A549 (cell line): Measurements from ENCODE around the gene TMEM203. TPM values are rescaled to one million over a fixed set of nuclear protein-coding genes. Genes with fewer than 3 reads are reported as not detected.

ENCODE experiments used
- ATAC-seq, 2 experiments: fragments of 200-7000 bp in 1 of 2; fragments of >200 bp in 1 of 2; cut with Nextera tagmentation in 1 of 2; cut with Tn5 transposase in 1 of 2; 3 replicates each; pipeline versions ENCODE4 v1.8.0 to v1.9.1; 2018 to 2020; ENCODE audit warnings: mild to moderate bottlenecking in 1 of 2, moderate library complexity in 1 of 2
- CTCF ChIA-PET: fragments of 300-600 bp; sonication (Branson Sonifier 250); formaldehyde crosslinking; extraction: SDS; loops from one replicate; lab custom pipeline; 2021; ENCODE audit warnings: antibody characterized with exemption, inconsistent platforms; lab: Yijun Ruan, JAX
- POLR2A ChIA-PET: fragments of 350-600 bp; formaldehyde crosslinking; extraction: SDS; loops from one replicate; lab custom pipeline; 2021; ENCODE audit warnings: antibody characterized with exemption, inconsistent platforms; lab: Yijun Ruan, JAX
- DNase-seq, 2 experiments: peaks; one replicate each; pipeline versions ENCODE4 v3.0.0 to v3.0.0-alpha.2; 2011 to 2016; ENCODE audit warnings: low read depth in 1 of 2, low spot score in 1 of 2
- FAIRE-seq: peaks from 2 replicates; lab custom pipeline; 2011; peaks lifted over from hg19 to GRCh38; lab: Jason Lieb, UNC
- H3K27ac ChIP-seq, 2 experiments: fragments of >200 bp; sonication (Bioruptor Twin); formaldehyde crosslinking; 3 replicates each; pipeline ENCODE4 v1.5.1; 2016 to 2017
- H3K4me1 ChIP-seq: fragments of >200 bp; sonication (Bioruptor Twin); formaldehyde crosslinking; 3 replicates; pipeline ENCODE4 v1.6.1; 2016
- H3K4me2 ChIP-seq: fragments of >200 bp; sonication (Bioruptor Twin); formaldehyde crosslinking; 3 replicates; pipeline ENCODE4 v1.6.1; 2016
- H3K4me3 ChIP-seq: fragments of >200 bp; sonication (Bioruptor Twin); formaldehyde crosslinking; 3 replicates; pipeline ENCODE4 v1.5.1; 2016
- H3K9me3 ChIP-seq: fragments of >200 bp; sonication (Bioruptor Twin); formaldehyde crosslinking; 3 replicates; pipeline ENCODE4 v1.6.1; 2016
- CBX2 ChIP-seq: fragments of 200-600 bp; sonication (generic); IDR thresholded peaks from 2 replicates; pipeline ENCODE4 v1.6.1; 2016; ENCODE audit warnings: low read depth, mild to moderate bottlenecking, borderline replicate concordance
- CHD4 ChIP-seq: fragments of 200-600 bp; sonication (generic); IDR thresholded peaks from 2 replicates; pipeline ENCODE4 v1.6.1; 2016; ENCODE audit warnings: antibody characterized with exemption, mild to moderate bottlenecking, borderline replicate concordance
- EHMT2 ChIP-seq: fragments of 200-600 bp; sonication (generic); IDR thresholded peaks from 2 replicates; pipeline ENCODE4 v1.6.1; 2016; ENCODE audit warnings: antibody characterized with exemption, low read depth, mild to moderate bottlenecking, moderate library complexity
- GATA3 ChIP-seq: IDR thresholded peaks from 2 replicates; pipeline ENCODE4 v1.6.1; 2012; ENCODE audit warnings: borderline replicate concordance
- HOXB13 ChIP-seq: fragments of 250-450 bp; sonication (Bioruptor Pico); IDR thresholded peaks from 2 replicates; pipeline ENCODE4 v1.5.0; 2020; ENCODE audit warnings: low read depth, mild to moderate bottlenecking, moderate library complexity
- JUN ChIP-seq, 2 experiments: fragments of >200 bp; sonication (Bioruptor Twin); formaldehyde crosslinking; IDR thresholded peaks; 2 replicates in 1 of 2; 3 replicates in 1 of 2; pipeline ENCODE4 v1.6.1; 2016 to 2017
- JUNB ChIP-seq: fragments of >200 bp; sonication (Bioruptor Twin); formaldehyde crosslinking; IDR thresholded peaks from 2 replicates; pipeline ENCODE4 v1.6.1; 2016
- KDM1A ChIP-seq: fragments of 200-600 bp; sonication (generic); IDR thresholded peaks from 2 replicates; pipeline ENCODE4 v1.6.1; 2016; ENCODE audit warnings: low read depth, mild to moderate bottlenecking
- KDM5A ChIP-seq: fragments of 200-600 bp; sonication (generic); IDR thresholded peaks from 2 replicates; pipeline ENCODE4 v1.6.1; 2016; ENCODE audit warnings: antibody characterized with exemption, mild to moderate bottlenecking
- MAFK ChIP-seq: fragments of 450-650 bp; IDR thresholded peaks from 2 replicates; pipeline ENCODE4 v1.6.1; 2014; ENCODE audit not compliant: partially characterized antibody
- MAZ ChIP-seq: fragments of 150-350 bp; IDR thresholded peaks from 2 replicates; pipeline ENCODE4 v1.6.1; 2014; ENCODE audit warnings: antibody characterized with exemption, low read depth, low read length, borderline replicate concordance
- NFE2L2 ChIP-seq: fragments of 150-350 bp; conservative IDR thresholded peaks from 2 replicates; pipeline ENCODE4 v1.6.1; 2014; ENCODE audit warnings: low read length
- PHF8 ChIP-seq: fragments of 200-600 bp; sonication (generic); IDR thresholded peaks from 2 replicates; pipeline ENCODE4 v1.6.1; 2016; ENCODE audit warnings: low read depth, mild to moderate bottlenecking, antibody characterized with exemption, moderate library complexity, borderline replicate concordance
- POLR2A ChIP-seq: IDR thresholded peaks from 2 replicates; pipeline ENCODE4 v1.6.1; 2012; ENCODE audit warnings: mild to moderate bottlenecking, low read length
- POLR2AphosphoS2 ChIP-seq: conservative IDR thresholded peaks from 2 replicates; pipeline ENCODE4 v1.6.1; 2012; ENCODE audit warnings: low read length, improper control_type of control experiment, inconsistent platforms
- RFX5 ChIP-seq: fragments of 450-650 bp; IDR thresholded peaks from 2 replicates; pipeline ENCODE4 v1.7.1; 2014; ENCODE audit warnings: antibody characterized with exemption, mild to moderate bottlenecking, moderate library complexity
- SMC3 ChIP-seq: fragments of >200 bp; sonication (Bioruptor Twin); formaldehyde crosslinking; IDR thresholded peaks from 3 replicates; pipeline ENCODE4 v1.6.1; 2018; ENCODE audit warnings: inconsistent platforms
- TFCP2L1 ChIP-seq: fragments of 250-450 bp; sonication (Bioruptor Pico); IDR thresholded peaks from 2 replicates; pipeline ENCODE4 v1.5.0; 2021; ENCODE audit warnings: mild to moderate bottlenecking
- TP53 ChIP-seq: fragments of 250-450 bp; sonication (Bioruptor Pico); IDR thresholded peaks from 2 replicates; pipeline ENCODE4 v1.5.0; 2021; ENCODE audit warnings: mild to moderate bottlenecking, moderate library complexity
- ZNF302 ChIP-seq: fragments of 250-450 bp; sonication (Bioruptor Pico); IDR thresholded peaks from 2 replicates; pipeline ENCODE4 v1.9.0; 2021; ENCODE audit warnings: inconsistent platforms, mild to moderate bottlenecking, moderate library complexity
- ZSCAN20 ChIP-seq: fragments of 250-450 bp; sonication (Bioruptor Pico); IDR thresholded peaks from 2 replicates; pipeline ENCODE4 v1.8.0; 2022; ENCODE audit warnings: mild to moderate bottlenecking, moderate library complexity
- WGBS: methylation state at CpG from one replicate; pipeline ENCODE4 v1.1.6; 2017; ENCODE audit errors: missing lambda C conversion rate; 5-methylcytosine and 5-hydroxymethylcytosine counted together
- polyA plus RNA-seq, 4 experiments: library from polyadenylated mRNA; depleted of rRNA in 3 of 4; stranded (reverse); fragments of >200 nt; fragmentation: RNase III in 1 of 4; extraction: RNeasy Plus Mini Kit Qiagen cat#74134 plus additional on column Dnase treatment in 1 of 4; gene quantifications; 2 replicates in 3 of 4; 3 replicates in 1 of 4; pipeline ENCODE4 v1.2.3, GENCODE V29; 2011 to 2017
- TF ChIP-seq, protein P1 (sequence below): fragments of 150-350 bp; IDR thresholded peaks from 2 replicates; pipeline ENCODE4 v1.6.1; 2014; ENCODE audit warnings: low read depth, mild to moderate bottlenecking, low read length
- TF ChIP-seq, protein P2 (sequence below): fragments of 250-450 bp; sonication (Bioruptor Pico); IDR thresholded peaks from 2 replicates; pipeline ENCODE4 v1.5.0; 2021; ENCODE audit warnings: mild to moderate bottlenecking, moderate library complexity, borderline replicate concordance
- TF ChIP-seq, protein P3 (sequence below): fragments of 200-600 bp; sonication (generic); IDR thresholded peaks from 2 replicates; pipeline ENCODE4 v1.6.1; 2016; ENCODE audit warnings: antibody characterized with exemption, mild to moderate bottlenecking, moderate library complexity
- TF ChIP-seq, protein P4 (sequence below): IDR thresholded peaks from 2 replicates; pipeline ENCODE4 v1.6.1; 2012
- TF ChIP-seq, protein P5 (sequence below): fragments of 250-450 bp; sonication (Bioruptor Pico); IDR thresholded peaks from 2 replicates; pipeline ENCODE4 v1.5.0; 2020; ENCODE audit warnings: low read depth, mild to moderate bottlenecking, moderate library complexity
- TF ChIP-seq, protein P6 (sequence below): IDR thresholded peaks from 2 replicates; pipeline ENCODE4 v1.6.1; 2012; ENCODE audit warnings: low read depth, borderline replicate concordance
- TF ChIP-seq, protein P7 (sequence below): IDR thresholded peaks from 2 replicates; pipeline ENCODE4 v1.6.1; 2012
- TF ChIP-seq, protein P8 (sequence below): fragments of >200 bp; sonication (Bioruptor Twin); formaldehyde crosslinking; IDR thresholded peaks from 3 replicates; pipeline ENCODE4 v1.6.1; 2016

Gene TMEM203
- polyA plus RNA-seq, 2 of the 4 experiments (the other 2 are of a cell fraction), result 31.0 to 47.3 TPM

DNA sequence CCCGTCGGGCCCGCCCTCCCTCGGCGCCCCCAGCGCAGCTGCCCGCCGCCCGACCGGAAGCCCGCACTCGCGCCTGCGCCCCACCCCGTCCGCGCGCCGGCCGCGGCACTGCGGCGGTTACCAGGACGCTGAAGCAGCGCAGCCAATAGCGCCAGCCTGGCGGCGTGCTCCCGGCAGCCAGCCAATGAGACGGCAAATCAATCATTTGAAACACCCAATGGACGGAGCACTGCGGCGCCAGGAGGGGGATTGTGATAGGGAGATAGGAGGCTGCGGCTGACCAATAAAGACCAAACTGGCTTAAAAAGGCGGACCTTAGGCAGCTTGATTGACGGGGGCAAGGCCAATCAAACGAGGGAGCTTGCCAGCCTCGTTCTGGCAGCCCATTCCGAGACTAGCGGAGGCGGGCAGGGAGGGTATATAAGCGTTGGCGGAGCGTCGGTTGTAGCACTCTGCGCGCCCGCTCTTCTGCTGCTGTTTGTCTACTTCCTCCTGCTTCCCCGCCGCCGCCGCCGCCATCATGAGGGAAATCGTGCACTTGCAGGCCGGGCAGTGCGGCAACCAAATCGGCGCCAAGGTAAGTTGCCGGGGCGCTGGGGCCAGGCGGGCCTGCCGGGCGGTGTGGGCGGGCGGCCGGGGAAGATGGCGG lies 35.5 kb upstream of the TMEM203 start, which contains the start of gene TUBB4B:
TSS of gene TUBB4B (plus strand) at position 447 of the 649 bp plus-strand sequence. CDS start at position 521, 74 bp downstream.
- POLR2A ChIA-PET, result interaction anchor here (0.5 to 3.3 kb wide), 49 partner anchors 9 to 378 kb away, joined by 3 to 97 read pairs (median 5); partner anchors contain the start of genes ANAPC2, CYSRT1, DPP7 and EHMT1
- Histone ChIP-seq H3K27ac (peak within 1 kb of the TSS; percentile 98 to 99), H3K4me1 (peaks cover 54% of the 10 kb centered on the region), H3K9me3 (no peaks in the 10 kb centered on the region), H3K4me3 (peak within 1 kb of the TSS; percentile 91), H3K4me2 (peak within 1 kb of the TSS; percentile 98)
- DNase-seq (peak; percentile 99 to 100), ATAC-seq (peak; percentile 61 to 78), FAIRE-seq (peak; percentile 95)
- 2% methylated on average over 24 of the region's 67 CpGs for WGBS
- CTCF ChIA-PET, result interaction anchor here (0.9 to 13.1 kb wide), 11 partner anchors 9 to 211 kb away, joined by 3 to 236 read pairs (median 4); partner anchors contain the start of genes CYSRT1, NELFB, NRARP and RNF208
- TF ChIP-seq, protein P1, sequence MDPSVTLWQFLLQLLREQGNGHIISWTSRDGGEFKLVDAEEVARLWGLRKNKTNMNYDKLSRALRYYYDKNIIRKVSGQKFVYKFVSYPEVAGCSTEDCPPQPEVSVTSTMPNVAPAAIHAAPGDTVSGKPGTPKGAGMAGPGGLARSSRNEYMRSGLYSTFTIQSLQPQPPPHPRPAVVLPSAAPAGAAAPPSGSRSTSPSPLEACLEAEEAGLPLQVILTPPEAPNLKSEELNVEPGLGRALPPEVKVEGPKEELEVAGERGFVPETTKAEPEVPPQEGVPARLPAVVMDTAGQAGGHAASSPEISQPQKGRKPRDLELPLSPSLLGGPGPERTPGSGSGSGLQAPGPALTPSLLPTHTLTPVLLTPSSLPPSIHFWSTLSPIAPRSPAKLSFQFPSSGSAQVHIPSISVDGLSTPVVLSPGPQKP, result no peak
- TF ChIP-seq, protein P2, sequence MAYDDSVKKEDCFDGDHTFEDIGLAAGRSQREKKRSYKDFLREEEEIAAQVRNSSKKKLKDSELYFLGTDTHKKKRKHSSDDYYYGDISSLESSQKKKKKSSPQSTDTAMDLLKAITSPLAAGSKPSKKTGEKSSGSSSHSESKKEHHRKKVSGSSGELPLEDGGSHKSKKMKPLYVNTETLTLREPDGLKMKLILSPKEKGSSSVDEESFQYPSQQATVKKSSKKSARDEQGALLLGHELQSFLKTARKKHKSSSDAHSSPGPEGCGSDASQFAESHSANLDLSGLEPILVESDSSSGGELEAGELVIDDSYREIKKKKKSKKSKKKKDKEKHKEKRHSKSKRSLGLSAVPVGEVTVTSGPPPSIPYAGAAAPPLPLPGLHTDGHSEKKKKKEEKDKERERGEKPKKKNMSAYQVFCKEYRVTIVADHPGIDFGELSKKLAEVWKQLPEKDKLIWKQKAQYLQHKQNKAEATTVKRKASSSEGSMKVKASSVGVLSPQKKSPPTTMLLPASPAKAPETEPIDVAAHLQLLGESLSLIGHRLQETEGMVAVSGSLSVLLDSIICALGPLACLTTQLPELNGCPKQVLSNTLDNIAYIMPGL (CRISPR knock-in tag), result no peak
- TF ChIP-seq JUN (IDR thresholded peaks at IDR 0.05) (peak; percentile 97 to 100), CHD4 (no peak), MAFK (no peak), KDM1A (no peak), GATA3 (peak; percentile 28; the same call in 1 of the 2 replicates), TFCP2L1 (peak; percentile 90), RFX5 (peak; percentile 78), ZNF302 (CRISPR knock-in tag) (no peak), POLR2AphosphoS2 (no peak; the same call in 1 of the 2 replicates), HOXB13 (CRISPR knock-in tag) (no peak), KDM5A (no peak), POLR2A (peak; percentile 100), ZSCAN20 (CRISPR knock-in tag) (no peak), EHMT2 (no peak), SMC3 (no peak), TP53 (CRISPR knock-in tag) (peak; percentile 87; the same call in 1 of the 2 replicates), NFE2L2 (no peak), CBX2 (no peak), PHF8 (peak; percentile 52; the same call in 1 of the 2 replicates), MAZ (no peak; the same call in 1 of the 2 replicates), JUNB (no peak)
- TF ChIP-seq, protein P3, sequence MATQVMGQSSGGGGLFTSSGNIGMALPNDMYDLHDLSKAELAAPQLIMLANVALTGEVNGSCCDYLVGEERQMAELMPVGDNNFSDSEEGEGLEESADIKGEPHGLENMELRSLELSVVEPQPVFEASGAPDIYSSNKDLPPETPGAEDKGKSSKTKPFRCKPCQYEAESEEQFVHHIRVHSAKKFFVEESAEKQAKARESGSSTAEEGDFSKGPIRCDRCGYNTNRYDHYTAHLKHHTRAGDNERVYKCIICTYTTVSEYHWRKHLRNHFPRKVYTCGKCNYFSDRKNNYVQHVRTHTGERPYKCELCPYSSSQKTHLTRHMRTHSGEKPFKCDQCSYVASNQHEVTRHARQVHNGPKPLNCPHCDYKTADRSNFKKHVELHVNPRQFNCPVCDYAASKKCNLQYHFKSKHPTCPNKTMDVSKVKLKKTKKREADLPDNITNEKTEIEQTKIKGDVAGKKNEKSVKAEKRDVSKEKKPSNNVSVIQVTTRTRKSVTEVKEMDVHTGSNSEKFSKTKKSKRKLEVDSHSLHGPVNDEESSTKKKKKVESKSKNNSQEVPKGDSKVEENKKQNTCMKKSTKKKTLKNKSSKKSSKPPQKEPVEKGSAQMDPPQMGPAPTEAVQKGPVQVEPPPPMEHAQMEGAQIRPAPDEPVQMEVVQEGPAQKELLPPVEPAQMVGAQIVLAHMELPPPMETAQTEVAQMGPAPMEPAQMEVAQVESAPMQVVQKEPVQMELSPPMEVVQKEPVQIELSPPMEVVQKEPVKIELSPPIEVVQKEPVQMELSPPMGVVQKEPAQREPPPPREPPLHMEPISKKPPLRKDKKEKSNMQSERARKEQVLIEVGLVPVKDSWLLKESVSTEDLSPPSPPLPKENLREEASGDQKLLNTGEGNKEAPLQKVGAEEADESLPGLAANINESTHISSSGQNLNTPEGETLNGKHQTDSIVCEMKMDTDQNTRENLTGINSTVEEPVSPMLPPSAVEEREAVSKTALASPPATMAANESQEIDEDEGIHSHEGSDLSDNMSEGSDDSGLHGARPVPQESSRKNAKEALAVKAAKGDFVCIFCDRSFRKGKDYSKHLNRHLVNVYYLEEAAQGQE, result peak; percentile 55; the same call in 1 of the 2 replicates
- TF ChIP-seq, protein P4, sequence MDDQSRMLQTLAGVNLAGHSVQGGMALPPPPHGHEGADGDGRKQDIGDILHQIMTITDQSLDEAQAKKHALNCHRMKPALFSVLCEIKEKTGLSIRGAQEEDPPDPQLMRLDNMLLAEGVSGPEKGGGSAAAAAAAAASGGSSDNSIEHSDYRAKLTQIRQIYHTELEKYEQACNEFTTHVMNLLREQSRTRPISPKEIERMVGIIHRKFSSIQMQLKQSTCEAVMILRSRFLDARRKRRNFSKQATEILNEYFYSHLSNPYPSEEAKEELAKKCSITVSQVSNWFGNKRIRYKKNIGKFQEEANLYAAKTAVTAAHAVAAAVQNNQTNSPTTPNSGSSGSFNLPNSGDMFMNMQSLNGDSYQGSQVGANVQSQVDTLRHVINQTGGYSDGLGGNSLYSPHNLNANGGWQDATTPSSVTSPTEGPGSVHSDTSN, result peak; percentile 100
- TF ChIP-seq, protein P5, sequence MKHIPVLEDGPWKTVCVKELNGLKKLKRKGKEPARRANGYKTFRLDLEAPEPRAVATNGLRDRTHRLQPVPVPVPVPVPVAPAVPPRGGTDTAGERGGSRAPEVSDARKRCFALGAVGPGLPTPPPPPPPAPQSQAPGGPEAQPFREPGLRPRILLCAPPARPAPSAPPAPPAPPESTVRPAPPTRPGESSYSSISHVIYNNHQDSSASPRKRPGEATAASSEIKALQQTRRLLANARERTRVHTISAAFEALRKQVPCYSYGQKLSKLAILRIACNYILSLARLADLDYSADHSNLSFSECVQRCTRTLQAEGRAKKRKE (CRISPR knock-in tag), result no peak
- TF ChIP-seq, protein P6, sequence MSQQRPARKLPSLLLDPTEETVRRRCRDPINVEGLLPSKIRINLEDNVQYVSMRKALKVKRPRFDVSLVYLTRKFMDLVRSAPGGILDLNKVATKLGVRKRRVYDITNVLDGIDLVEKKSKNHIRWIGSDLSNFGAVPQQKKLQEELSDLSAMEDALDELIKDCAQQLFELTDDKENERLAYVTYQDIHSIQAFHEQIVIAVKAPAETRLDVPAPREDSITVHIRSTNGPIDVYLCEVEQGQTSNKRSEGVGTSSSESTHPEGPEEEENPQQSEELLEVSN, result no peak; the same call in 1 of the 2 replicates
- TF ChIP-seq, protein P7, sequence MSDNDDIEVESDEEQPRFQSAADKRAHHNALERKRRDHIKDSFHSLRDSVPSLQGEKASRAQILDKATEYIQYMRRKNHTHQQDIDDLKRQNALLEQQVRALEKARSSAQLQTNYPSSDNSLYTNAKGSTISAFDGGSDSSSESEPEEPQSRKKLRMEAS, result peak; percentile 17; the same call in 1 of the 2 replicates
- TF ChIP-seq, protein P8, sequence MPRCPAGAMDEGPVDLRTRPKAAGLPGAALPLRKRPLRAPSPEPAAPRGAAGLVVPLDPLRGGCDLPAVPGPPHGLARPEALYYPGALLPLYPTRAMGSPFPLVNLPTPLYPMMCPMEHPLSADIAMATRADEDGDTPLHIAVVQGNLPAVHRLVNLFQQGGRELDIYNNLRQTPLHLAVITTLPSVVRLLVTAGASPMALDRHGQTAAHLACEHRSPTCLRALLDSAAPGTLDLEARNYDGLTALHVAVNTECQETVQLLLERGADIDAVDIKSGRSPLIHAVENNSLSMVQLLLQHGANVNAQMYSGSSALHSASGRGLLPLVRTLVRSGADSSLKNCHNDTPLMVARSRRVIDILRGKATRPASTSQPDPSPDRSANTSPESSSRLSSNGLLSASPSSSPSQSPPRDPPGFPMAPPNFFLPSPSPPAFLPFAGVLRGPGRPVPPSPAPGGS, result peak; percentile 99
